Muscle of back (tissue), 11 donors: ENCODE data around the gene PGAP3. TPM values are rescaled to one million over a fixed set of nuclear protein-coding genes. Genes with fewer than 3 reads are reported as not detected.

ENCODE experiments used
- DNase-seq, 3 donors: peaks; one replicate each; pipeline versions ENCODE4 v3.0.0 to v3.0.0-alpha.2; 2013
- polyA plus RNA-seq, 10 donors: library from polyadenylated mRNA; unstranded; fragments of 120-200 nt; gene quantifications; one replicate each; pipeline ENCODE4 v1.2.1, GENCODE V29; 2013; ENCODE audit not compliant: insufficient read length in 10 of 10

The PGAP3 gene
- polyA plus RNA-seq, 10 donors = 15.5 to 19.4 (median 16.4) TPM

DNA sequence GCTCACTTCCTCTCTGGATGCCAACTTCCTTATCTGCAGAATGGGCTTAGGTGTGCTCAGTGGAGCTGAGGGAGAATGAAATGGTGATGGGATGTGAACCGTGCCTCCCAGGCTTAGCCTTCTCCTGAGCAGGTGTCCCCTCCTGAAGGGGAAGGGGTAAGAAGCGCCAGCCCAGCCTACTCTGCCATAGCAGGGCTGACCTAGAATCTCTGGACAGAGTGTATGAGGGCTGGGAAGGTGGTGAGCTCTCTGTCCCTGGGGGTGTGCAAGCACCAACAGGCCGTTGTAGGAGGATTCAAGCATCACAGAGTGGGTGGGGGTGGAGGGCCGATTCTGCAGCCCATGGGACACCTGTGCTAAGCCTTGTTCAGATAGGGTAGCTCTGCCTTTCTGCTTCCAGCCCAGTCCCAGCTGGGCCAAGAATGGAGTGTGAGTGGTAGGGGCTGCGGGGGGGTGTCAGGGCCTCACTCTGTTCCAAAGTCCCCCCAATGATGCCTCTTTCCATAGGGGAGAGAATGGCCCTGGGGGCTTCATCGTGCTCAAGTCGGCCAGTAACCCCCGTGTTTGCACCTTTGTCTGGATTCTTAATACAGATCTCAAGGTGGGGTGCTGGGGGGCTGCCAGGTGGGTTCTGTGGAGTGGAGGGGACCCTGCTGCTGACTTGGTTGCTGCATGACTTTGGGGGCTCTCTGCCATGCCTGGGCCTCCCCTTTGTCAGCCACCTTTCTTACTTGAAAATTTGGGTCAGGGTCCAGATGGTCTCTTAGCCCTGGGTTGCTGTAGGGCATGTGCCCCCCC is 25.9 kb downstream of the PGAP3 start:
- DNase-seq = no peak

DNA sequence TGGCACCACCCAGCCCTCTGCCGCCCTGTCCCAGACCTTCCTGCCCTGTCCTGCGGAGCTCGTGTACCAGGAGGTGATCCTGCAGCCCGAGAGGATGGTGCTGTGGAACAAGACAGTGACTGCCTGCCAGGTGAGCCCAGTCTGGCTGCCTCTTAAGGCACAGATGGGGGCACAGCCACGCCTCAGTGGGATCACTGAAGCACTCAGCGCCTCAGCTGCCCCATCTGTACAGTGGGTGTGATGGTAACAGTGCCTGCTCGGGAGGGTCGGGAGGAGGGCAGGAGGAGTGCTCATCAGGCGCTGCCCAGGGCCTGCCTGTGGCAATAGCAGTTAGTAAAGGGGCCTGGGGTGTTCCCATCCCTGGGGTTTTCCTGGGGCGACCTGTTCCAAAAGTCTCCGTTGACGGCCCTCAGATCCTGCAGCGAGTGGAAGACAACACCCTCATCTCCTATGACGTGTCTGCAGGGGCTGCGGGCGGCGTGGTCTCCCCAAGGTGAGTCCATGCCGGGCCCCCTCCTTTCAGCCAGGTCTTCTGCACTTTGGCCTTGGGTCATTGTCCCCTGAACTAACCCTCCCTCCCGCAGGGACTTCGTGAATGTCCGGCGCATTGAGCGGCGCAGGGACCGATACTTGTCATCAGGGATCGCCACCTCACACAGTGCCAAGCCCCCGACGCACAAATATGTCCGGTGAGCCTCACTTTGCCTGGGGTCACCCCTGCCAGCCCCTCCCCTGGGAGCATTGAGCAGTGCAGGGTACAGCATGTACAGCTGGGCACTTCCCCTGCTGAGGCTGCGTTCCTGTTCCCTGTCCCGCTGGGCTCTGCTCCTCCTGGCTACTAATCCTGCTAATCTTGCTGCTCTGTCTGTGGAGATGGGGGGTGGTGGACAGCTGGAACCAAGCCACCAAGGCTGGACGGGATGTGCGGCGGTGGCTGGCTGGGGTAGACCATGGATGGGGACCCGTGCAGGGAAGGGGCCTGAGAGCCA is 27.2 kb downstream of the PGAP3 start:
- no peak for DNase-seq

GRCh38 chr17:39660011-39660360 is 27.9 kb downstream of the PGAP3 start:
- DNase-seq = no peak

DNA sequence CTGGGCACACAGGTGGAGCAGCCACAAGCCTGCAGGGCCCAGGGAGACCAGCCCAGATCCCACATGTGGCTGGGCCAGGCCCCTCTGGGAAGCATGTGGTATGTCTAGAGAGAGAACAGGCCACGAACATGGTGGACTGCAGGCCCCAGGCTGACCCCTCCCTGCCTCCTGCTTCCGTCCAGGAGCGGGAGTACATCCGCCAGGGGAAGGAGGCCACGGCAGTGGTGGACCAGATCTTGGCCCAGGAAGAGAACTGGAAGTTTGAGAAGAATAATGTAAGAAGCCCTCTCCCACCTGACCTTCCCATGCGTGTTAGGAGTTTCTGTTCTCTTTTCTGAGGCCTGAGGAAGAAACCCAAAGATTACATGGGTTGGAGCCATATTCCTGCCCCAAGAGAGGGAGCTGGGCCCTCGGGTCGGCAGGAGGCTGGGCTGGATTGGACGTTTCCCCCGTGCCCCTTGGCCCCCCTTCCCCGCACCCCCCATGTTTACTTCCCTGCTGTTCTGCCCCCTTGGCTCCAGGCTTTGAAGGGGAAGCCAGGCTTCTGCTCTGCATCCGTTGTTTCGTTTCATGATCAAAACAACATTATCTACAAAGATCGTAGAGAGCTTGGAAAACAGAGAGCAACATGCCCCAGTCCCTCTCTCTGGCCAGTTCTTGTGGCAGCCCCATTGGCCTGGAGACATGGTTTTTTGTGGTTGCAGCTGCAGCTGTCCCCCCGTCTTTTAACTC is 28.4 kb downstream of the PGAP3 start:
- no peak for DNase-seq

DNA sequence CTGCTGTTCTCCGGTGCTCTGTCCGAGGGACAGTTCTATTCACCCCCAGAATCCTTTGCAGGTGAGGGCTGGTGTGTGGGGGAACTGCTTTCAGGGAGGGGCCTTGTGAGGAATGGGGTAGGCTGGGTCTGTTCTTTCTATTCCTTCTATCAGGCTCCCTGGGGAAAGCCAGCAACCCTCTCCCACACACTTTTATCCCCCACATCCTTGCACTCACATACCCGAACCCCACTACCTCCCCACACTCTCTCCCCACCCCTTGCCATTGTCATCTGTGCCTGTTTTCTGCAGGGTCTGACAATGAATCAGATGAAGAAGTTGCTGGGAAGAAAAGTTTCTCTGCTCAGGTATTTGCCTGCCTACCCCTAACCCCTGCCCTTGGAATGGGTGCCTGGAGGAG is 29.1 kb downstream of the PGAP3 start:
- no peak for DNase-seq

- no peak for DNase-seq
These were observed 29.5 kb downstream of the PGAP3 start for GRCh38 chr17:39658346-39658745.

GRCh38 chr17:39655105-39655504 is 32.8 kb downstream of the PGAP3 start:
- no peak for DNase-seq

GRCh38 chr17:39653662-39654331 is 34.1 kb downstream of the PGAP3 start:
- no peak for DNase-seq

DNA sequence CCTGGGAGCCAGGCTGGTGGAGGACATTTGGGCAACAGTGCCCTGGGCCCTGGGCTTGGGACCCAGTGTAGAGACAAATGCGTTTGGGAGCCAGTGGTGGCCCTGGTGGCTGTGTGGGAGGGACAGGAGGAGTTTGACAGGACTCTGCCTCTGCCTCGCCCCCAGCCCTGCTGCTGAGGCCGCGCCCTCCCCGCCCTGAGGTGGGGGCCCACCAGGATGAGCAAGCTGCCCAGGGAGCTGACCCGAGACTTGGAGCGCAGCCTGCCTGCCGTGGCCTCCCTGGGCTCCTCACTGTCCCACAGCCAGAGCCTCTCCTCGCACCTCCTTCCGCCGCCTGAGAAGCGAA is 34.6 kb downstream of the PGAP3 start:
- no peak for DNase-seq

DNA sequence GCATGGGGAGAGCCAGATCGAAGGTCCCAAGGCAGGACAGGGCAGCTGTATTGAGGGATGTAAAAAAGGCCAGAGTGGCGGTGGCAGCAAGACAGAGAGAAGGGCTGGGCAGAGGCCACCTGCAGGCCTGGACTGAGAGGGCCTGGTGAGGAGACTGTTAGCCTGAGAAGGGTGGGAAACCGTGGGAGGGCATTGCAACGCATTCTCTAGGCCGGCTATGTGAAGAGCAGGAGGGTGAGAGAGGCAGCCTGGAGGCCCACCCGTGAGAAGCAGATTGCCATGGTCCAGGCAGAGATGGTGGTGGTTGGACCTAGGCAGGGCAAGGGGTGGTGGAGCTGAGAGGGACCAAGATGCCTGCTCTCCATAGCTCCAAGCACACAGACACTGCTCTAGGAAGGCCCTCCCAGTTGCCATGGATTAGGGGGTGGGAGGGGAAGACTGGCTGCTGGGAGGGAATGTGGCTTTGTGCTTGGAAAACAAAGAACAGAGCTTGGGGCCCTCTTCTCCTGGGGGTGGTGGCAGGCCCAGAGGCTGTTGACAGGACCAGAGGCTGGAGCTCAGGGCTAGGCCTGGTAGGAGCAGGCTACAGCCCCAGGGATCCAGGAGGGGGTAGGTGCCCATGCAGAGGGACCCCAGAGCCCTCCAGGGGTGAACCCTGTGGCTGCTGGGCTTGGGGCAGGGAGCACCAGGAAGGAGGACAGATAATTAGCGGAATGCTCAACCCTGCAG is 35.1 kb downstream of the PGAP3 start:
- DNase-seq = no peak

DNA sequence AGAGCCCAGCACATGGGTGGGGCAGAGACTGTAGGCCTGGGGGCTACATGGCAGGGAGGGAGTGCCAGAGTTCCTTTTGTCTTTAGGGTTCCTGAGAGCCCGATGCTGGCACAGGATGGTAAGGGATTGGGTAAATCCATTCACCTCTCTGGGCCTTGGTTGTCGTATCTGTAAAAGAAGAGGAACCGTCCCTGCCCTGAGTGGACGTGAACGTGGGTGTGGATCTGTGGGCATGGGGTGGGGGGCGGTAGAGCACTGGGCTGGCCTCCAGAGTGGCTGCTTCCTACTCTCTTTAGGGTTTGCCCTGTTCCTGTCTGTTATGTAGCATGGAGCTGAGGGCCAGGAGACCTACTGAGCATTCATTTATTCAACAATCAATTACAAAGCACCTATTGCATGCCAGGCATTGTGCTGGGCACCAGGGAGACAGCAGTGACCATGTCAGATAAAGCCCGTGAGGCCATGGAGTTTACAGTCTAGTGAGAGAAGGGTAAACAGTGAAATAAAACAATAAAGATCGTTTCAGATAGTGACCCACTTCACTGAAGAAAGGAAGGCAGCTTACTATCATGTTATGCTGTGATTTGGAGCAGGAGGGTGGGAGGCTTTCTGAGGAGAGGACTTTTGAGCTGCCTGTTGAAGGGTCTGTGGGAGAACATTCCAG is 35.8 kb downstream of the PGAP3 start:
- DNase-seq = no peak

DNA sequence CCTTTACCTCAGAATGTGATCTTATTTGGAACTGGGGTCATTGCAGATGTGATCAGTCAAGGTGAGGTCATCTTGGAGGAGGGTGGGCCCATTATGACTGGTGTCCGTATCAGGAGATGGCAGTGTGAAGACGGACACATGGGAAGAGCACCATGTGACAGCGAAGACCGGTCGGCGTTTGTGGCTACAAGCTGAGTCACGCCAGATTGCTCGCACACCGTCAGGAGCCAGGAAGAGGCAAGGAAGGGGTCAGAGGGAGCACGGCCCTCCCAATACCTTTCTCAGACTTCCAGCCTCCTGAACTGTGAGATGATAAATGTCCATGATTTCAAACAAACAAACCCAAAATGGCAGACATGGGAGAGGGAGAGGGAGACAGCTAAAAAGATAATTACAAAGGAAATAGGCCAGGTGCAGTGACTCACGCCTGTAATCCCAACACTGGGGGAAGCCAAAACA is 37.7 kb downstream of the PGAP3 start:
- no peak for DNase-seq

DNA sequence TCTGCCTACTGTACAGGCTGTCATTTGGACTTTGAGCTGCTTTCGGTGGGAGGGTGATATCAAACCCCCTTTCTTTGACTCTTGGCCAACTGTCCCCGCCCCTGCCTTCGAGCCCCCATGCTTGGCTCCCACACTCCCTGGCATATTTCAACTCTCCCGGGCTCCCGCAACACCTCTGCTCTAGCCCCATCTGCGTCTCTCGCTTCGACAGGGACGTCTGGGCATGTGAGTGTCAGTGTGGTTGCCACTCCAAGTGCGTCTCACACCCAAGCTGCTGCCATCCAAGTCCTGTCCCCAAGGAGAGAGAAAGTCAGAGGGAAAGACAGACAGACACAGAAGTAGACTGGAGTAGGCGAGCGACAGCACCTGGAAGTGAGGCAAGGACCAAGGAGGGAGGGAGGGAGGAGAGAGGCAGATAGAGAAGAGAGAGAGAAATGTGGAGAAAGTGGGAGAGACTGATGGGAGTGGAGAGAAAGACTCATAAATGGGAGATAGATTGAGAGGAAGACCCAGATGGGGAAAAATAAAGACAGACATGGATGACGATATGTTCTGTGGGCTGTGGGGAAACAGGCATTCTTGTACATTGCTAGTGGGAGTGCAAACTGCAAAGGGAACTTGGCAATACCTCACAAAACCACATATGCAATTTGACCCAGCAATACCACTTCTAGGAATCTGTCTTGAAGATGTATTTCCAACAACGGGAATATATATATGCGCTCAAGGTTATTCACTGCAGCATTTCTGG is 39.1 kb downstream of the PGAP3 start:
- DNase-seq = no peak

GRCh38 chr17:39647256-39647655 is 40.6 kb downstream of the PGAP3 start:
- DNase-seq = no peak

DNA sequence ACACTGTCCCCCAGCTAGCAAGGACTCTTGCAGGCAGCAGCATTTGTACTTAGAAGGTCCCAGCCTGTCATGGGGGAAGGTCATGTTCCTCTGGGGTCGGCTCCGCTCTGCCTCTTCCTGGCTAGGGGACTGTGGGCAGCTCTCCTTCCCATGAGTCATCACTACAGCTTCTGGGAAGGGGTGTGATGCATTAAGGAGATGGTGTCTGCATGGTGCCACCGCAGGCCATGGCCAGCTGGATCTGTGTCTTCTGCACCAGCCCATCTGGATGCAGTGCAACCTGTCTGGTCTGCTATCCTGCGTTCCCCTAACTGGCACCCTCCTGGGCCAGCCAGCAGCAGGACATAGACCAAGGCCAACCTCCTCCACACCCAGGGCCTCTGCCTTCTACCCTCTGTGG is 44.6 kb downstream of the PGAP3 start:
- DNase-seq = no peak

DNA sequence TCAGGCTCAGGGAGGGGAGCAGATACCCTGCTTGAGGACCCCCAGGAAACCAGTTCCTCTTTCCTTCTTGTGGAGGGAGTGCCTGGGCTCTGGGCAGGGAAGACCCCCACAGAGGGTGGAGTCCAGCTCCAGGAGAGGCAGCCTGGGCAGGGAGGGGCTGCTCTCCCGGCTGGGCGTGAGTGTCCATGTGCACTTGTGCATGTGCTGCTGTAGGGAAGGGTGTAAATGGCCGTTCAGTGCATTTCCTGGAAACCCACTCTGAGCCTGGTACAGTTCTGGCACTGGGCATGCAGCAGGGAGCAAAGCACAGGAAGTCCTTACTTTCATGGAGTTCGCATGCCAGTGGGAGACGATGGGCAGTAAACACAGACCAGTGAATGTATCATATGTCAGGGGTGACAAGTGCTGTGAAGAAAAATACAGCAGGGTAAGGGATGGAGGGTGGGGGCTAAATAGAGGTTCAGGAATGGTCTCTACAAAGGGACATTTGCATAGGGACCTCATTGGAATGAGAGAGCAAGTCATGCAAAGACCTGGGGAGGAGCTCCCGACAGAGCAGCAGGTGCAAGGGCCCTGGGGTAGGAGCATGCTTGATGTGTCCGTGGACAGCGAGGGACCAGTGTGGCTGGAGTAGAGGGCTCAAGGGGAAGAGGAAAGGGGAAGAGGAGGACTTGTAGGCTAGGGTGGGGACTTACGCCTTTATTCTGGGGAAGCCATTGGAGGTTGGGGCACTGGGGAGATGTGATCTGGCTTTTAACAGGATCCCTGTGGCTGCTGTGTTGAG is 45.4 kb downstream of the PGAP3 start:
- DNase-seq = no peak

DNA sequence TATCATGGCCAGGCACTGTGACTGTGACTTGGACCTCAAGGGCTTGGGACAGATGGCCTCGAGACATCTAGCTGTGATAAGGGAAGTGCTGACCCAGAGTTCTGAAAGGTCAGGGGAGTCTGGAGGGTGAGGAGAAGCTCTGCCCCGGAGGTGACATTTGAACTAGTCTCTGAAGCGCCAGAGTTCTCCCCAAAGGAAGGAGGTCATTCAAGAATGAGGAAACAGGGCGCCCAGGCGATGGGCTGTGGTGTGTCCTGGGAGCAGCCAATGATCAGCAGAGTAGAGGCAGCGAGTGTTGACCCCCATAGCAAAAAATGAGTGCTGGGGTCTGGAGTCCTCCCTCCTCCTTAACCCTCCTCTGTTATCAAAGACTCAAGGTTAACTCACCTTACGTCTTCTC is 46.0 kb downstream of the PGAP3 start:
- no peak for DNase-seq

DNA sequence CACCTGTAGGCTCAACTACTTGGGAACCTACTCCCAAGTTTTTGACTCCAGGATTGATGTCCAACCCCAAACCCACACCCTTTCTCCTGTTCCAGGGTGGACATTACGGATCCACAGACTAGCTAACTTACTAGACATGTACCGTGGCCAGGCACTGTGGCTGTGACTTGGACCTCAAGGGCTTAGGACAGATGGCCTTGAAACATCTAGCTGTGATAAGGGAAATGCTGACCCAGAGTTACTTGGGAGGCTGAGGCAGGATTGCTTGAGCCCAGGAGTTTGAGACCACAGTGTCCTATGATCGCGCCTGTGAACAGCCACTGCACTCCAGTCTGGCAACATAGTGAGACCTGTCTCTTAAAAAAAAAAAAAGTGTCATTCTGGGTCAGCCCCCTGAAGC is 46.8 kb downstream of the PGAP3 start:
- DNase-seq = no peak

DNA sequence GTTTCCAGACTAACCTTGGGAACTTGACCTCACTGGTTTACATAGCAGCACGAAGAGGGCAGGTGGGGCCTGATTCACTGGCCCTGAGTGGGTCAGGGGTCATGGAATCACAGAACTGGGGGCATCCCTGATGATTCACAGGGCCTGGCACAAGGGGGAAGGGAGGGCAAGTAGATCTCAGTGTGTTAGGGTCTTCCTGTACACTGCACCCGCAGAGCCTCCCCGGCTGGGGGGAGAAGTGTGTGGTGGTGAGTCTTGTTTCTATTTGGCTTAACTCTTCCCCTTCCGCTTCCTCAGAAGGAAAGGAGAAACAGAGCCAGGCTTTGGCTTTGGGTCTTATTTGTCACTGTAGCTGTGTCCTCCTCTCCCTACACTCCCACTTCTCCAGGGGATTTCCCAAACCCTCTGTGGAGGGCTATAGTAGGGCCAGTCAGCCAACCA is 47.2 kb downstream of the PGAP3 start:
- DNase-seq = no peak
